Neural progenitor cell (in vitro differentiated cells): ENCODE measurements around the gene SRRM4. TPM values are rescaled to one million over a fixed set of nuclear protein-coding genes. Genes with fewer than 3 reads are reported as not detected.

ENCODE experiments used
- DNase-seq: peaks from one replicate; pipeline ENCODE4 v3.0.0-alpha.2; 2016; ENCODE audit warnings: low spot score
- H2AFZ ChIP-seq: fragments of 200-600 bp; sonication (generic); replicated peaks from 2 replicates; pipeline ENCODE4 v1.6.1; 2016; ENCODE audit warnings: antibody characterized with exemption
- H3F3A ChIP-seq: fragments of 200-600 bp; sonication (generic); 2 replicates; pipeline ENCODE4 v1.6.1; 2016; ENCODE audit warnings: antibody characterized with exemption, low read depth
- H3K27ac ChIP-seq: fragments of 200-600 bp; sonication (generic); 2 replicates; pipeline ENCODE4 v1.5.1; 2016; ENCODE audit warnings: mild to moderate bottlenecking
- H3K27me3 ChIP-seq: fragments of 200-600 bp; sonication (generic); 2 replicates; pipeline ENCODE4 v1.6.1; 2016; ENCODE audit warnings: mild to moderate bottlenecking, moderate library complexity
- H3K36me3 ChIP-seq: fragments of 200-600 bp; sonication (generic); 2 replicates; pipeline ENCODE4 v1.5.1; 2016
- H3K4me1 ChIP-seq: fragments of 200-600 bp; sonication (generic); 2 replicates; pipeline ENCODE4 v1.6.1; 2016; ENCODE audit warnings: mixed run types
- H3K4me2 ChIP-seq: fragments of 200-600 bp; sonication (generic); 2 replicates; pipeline ENCODE4 v1.6.1; 2016
- H3K4me3 ChIP-seq: fragments of 200-600 bp; sonication (generic); 2 replicates; pipeline ENCODE4 v1.5.1; 2016
- H3K79me2 ChIP-seq: fragments of 200-600 bp; sonication (generic); 2 replicates; pipeline ENCODE4 v1.6.1; 2016; ENCODE audit warnings: low read depth
- H3K9ac ChIP-seq: fragments of 200-600 bp; sonication (generic); 2 replicates; pipeline ENCODE4 v1.6.1; 2016
- H3K9me3 ChIP-seq: fragments of 200-600 bp; sonication (generic); 2 replicates; pipeline ENCODE4 v1.5.1; 2016; ENCODE audit warnings: low read depth
- H4K20me1 ChIP-seq: fragments of 200-600 bp; sonication (generic); 2 replicates; pipeline ENCODE4 v1.6.1; 2016; ENCODE audit warnings: low read depth
- H3K27ac Mint-ChIP-seq: 3 replicates; pipeline ENCODE4 v1.8.0; 2021; ENCODE audit warnings: mixed read lengths
- H3K27me3 Mint-ChIP-seq: 2 replicates; pipeline ENCODE4 v1.8.0; 2022; ENCODE audit warnings: low read depth, mild to moderate bottlenecking, inconsistent platforms, moderate library complexity, mixed read lengths; ENCODE audit not compliant: insufficient read depth
- H3K36me3 Mint-ChIP-seq: 3 replicates; pipeline ENCODE4 v1.8.0; 2021; ENCODE audit warnings: mixed read lengths
- H3K4me1 Mint-ChIP-seq: 3 replicates; pipeline ENCODE4 v1.8.0; 2021; ENCODE audit warnings: mixed read lengths
- H3K4me3 Mint-ChIP-seq: 3 replicates; pipeline ENCODE4 v1.8.0; 2021; ENCODE audit warnings: mild to moderate bottlenecking, moderate library complexity, mixed read lengths
- H3K9me3 Mint-ChIP-seq: 3 replicates; pipeline ENCODE4 v1.8.0; 2020; ENCODE audit warnings: mixed read lengths
- EZH2 ChIP-seq: fragments of 200-600 bp; sonication (generic); IDR thresholded peaks from 2 replicates; pipeline ENCODE4 v1.6.1; 2017; ENCODE audit warnings: antibody characterized with exemption, mild to moderate bottlenecking, moderate library complexity
- EZH2phosphoT487 ChIP-seq: fragments of 200-600 bp; sonication (generic); IDR thresholded peaks from 2 replicates; pipeline ENCODE4 v1.6.1; 2017; ENCODE audit warnings: antibody characterized with exemption
- total RNA-seq: library from RNA; depleted of rRNA; stranded (reverse); fragments of >200 nt; gene quantifications from 2 replicates; pipeline ENCODE4 v1.2.3, GENCODE V29; 2015; ENCODE audit warnings: low replicate concordance
- TF ChIP-seq, protein P1 (sequence below): fragments of 200-600 bp; sonication (generic); IDR thresholded peaks from 2 replicates; pipeline ENCODE4 v1.5.1; 2017; ENCODE audit warnings: antibody characterized with exemption, mild to moderate bottlenecking

SRRM4 gene
- total RNA-seq, 1 donor from 2014 or later, result 0.07 TPM

GRCh38 chr12:119180380-119181040 is 199.2 kb downstream of the SRRM4 start:
- no peaks in the 10 kb centered on the region for H3K36me3 ChIP-seq
- Mint-ChIP-seq H3K4me3 (no peak overlapping the region), H3K27ac (peak overlapping the region; percentile 46), H3K4me1 (peaks cover 26% of the 10 kb centered on the region), H3K27me3 (peaks cover 9% of the 10 kb centered on the region), H3K36me3 (no peaks in the 10 kb centered on the region), H3K9me3 (no peaks in the 10 kb centered on the region)
- H3F3A ChIP-seq, result no peaks in the 10 kb centered on the region
- H4K20me1 ChIP-seq, result no peaks in the 10 kb centered on the region
- H3K4me1 ChIP-seq, result no peaks in the 10 kb centered on the region
- DNase-seq, result no peak
- no peaks in the 10 kb centered on the region for H3K79me2 ChIP-seq
- TF ChIP-seq EZH2 (no peak), EZH2phosphoT487 (no peak)
- TF ChIP-seq, protein P1, sequence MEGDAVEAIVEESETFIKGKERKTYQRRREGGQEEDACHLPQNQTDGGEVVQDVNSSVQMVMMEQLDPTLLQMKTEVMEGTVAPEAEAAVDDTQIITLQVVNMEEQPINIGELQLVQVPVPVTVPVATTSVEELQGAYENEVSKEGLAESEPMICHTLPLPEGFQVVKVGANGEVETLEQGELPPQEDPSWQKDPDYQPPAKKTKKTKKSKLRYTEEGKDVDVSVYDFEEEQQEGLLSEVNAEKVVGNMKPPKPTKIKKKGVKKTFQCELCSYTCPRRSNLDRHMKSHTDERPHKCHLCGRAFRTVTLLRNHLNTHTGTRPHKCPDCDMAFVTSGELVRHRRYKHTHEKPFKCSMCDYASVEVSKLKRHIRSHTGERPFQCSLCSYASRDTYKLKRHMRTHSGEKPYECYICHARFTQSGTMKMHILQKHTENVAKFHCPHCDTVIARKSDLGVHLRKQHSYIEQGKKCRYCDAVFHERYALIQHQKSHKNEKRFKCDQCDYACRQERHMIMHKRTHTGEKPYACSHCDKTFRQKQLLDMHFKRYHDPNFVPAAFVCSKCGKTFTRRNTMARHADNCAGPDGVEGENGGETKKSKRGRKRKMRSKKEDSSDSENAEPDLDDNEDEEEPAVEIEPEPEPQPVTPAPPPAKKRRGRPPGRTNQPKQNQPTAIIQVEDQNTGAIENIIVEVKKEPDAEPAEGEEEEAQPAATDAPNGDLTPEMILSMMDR, result no peak
- H3K4me3 ChIP-seq, result no peak overlapping the region
- peaks cover 20% of the 10 kb centered on the region for H3K27me3 ChIP-seq
- no peaks in the 10 kb centered on the region for H3K9me3 ChIP-seq
- H3K9ac ChIP-seq, result no peak overlapping the region
- H2AFZ ChIP-seq, result no peak overlapping the region
- no peak overlapping the region for H3K4me2 ChIP-seq
- no peak overlapping the region for H3K27ac ChIP-seq

- H3K79me2 ChIP-seq, result no peaks in the 10 kb centered on the region
- peaks cover 9% of the 10 kb centered on the region for H3K27me3 Mint-ChIP-seq
- H2AFZ ChIP-seq, result no peak overlapping the region
- DNase-seq, result no peak
- H3K9me3 Mint-ChIP-seq, result no peaks in the 10 kb centered on the region
- no peaks in the 10 kb centered on the region for H3K4me1 ChIP-seq
- H3K4me2 ChIP-seq, result no peak overlapping the region
- no peak overlapping the region for H3K27ac Mint-ChIP-seq
- TF ChIP-seq, protein P1, result no peak
- no peak for TF ChIP-seq EZH2
- no peak for TF ChIP-seq EZH2phosphoT487
- H3K4me3 ChIP-seq, result no peak overlapping the region
- no peaks in the 10 kb centered on the region for H3K9me3 ChIP-seq
- no peaks in the 10 kb centered on the region for H3K36me3 Mint-ChIP-seq
- no peaks in the 10 kb centered on the region for H3F3A ChIP-seq
- H3K36me3 ChIP-seq, result no peaks in the 10 kb centered on the region
- H4K20me1 ChIP-seq, result no peaks in the 10 kb centered on the region
- H3K9ac ChIP-seq, result no peak overlapping the region
- peaks cover 26% of the 10 kb centered on the region for H3K4me1 Mint-ChIP-seq
- H3K4me3 Mint-ChIP-seq, result peak overlapping the region; percentile 12
- no peak overlapping the region for H3K27ac ChIP-seq
- peaks cover 20% of the 10 kb centered on the region for H3K27me3 ChIP-seq
These were observed 199.9 kb downstream of the SRRM4 start for GRCh38 chr12:119181202-119181601.

DNA sequence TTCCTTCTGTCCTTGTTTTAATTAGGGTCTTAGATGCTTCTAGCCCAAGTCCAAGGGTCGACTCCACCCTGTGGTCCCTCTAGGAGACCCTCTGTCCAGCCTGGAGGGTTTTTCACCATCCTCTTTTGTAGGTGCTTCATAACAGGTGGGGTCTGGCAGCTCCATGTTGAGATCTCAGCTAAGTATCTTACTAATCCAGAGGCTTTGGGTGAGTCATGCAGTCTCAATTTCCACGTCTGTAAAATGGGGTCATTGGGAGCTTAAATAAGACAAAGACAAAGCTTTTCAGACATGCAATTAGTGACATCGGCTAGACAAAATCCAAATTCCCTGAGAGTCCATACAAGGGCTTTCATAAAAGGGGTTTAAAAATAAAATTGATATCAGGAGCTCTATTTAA is 200.6 kb downstream of the SRRM4 start:
- H3K27ac Mint-ChIP-seq, result no peak overlapping the region
- H3K4me3 ChIP-seq, result no peak overlapping the region

More for the DNA sequence above, 200.6 kb downstream of the SRRM4 start:
- Histone ChIP-seq H4K20me1 (no peaks in the 10 kb centered on the region), H3K36me3 (no peaks in the 10 kb centered on the region), H3K9ac (no peak overlapping the region), H3F3A (no peaks in the 10 kb centered on the region), H3K27ac (no peak overlapping the region), H3K9me3 (no peaks in the 10 kb centered on the region), H3K4me1 (no peaks in the 10 kb centered on the region), H3K27me3 (peaks cover 20% of the 10 kb centered on the region), H3K4me2 (no peak overlapping the region), H3K79me2 (no peaks in the 10 kb centered on the region), H2AFZ (no peak overlapping the region)
- TF ChIP-seq EZH2, result no peak
- TF ChIP-seq, protein P1, result no peak
- TF ChIP-seq EZH2phosphoT487, result no peak
- Mint-ChIP-seq H3K36me3 (no peaks in the 10 kb centered on the region), H3K27me3 (peaks cover 8% of the 10 kb centered on the region), H3K9me3 (no peaks in the 10 kb centered on the region), H3K4me3 (no peak overlapping the region), H3K4me1 (peaks cover 26% of the 10 kb centered on the region)
- no peak for DNase-seq
